Central memory CD4-positive, alpha-beta T cell (primary cell): ENCODE results near the gene SIM1.

Experiments
- DNase-seq: peaks from one replicate; pipeline ENCODE4 v3.0.0; 2022
- total RNA-seq, 3 experiments: gene quantifications; one replicate each; lab custom pipeline; 2026; lab: John Stamatoyannopoulos, UW

The SIM1 gene
- 0 reads per million in 3 experiments for total RNA-seq

GRCh38 chr6:100464903-100465700, at the start of gene SIM1:
TSS of gene SIM1 (minus strand) at chr6:100464921. CDS start at chr6:100463468, 1,453 bp downstream.
- no peak for DNase-seq

- DNase-seq, result no peak
These were observed 47.6 kb upstream of the SIM1 start for GRCh38 chr6:100512203-100512862.

GRCh38 chr6:100509101-100509500, 44.4 kb upstream of the SIM1 start:
- DNase-seq, result no peak

- no peak for DNase-seq
These were observed 41.9 kb upstream of the SIM1 start for GRCh38 chr6:100506651-100507050.

GRCh38 chr6:100504786-100505737, 40.3 kb upstream of the SIM1 start:
- DNase-seq, result no peak

GRCh38 chr6:100503043-100503705, 38.5 kb upstream of the SIM1 start:
- no peak for DNase-seq

- DNase-seq, result no peak
These were observed 28.6 kb upstream of the SIM1 start for GRCh38 chr6:100493206-100493888.

- DNase-seq, result no peak
These were observed 27.4 kb upstream of the SIM1 start for GRCh38 chr6:100491952-100492670.

GRCh38 chr6:100490065-100490464, 25.3 kb upstream of the SIM1 start:
- no peak for DNase-seq

- no peak for DNase-seq
These were observed 23.5 kb upstream of the SIM1 start for GRCh38 chr6:100488244-100488643.

- DNase-seq, result no peak
These were observed 22.9 kb upstream of the SIM1 start for GRCh38 chr6:100487638-100488037.

- no peak for DNase-seq
These were observed 20.5 kb upstream of the SIM1 start for GRCh38 chr6:100485268-100485667.

GRCh38 chr6:100484474-100484873, 19.8 kb upstream of the SIM1 start:
- no peak for DNase-seq

GRCh38 chr6:100482698-100483097, 18.0 kb upstream of the SIM1 start:
- DNase-seq, result no peak

GRCh38 chr6:100479179-100480035, 14.7 kb upstream of the SIM1 start:
- DNase-seq, result no peak

- no peak for DNase-seq
These were observed 11.0 kb upstream of the SIM1 start for GRCh38 chr6:100475554-100476320.

- no peak for DNase-seq
These were observed 8.5 kb upstream of the SIM1 start for GRCh38 chr6:100473182-100473581.

- DNase-seq, result no peak
These were observed 8.0 kb upstream of the SIM1 start for GRCh38 chr6:100472674-100473073.

GRCh38 chr6:100470422-100471120, 5.8 kb upstream of the SIM1 start:
- no peak for DNase-seq
